GM10248 (cell line): ENCODE data around the gene SDCCAG8.

ENCODE experiments used
- CTCF ChIA-PET: fragments of 300-600 bp; sonication (Branson Sonifier 250); formaldehyde crosslinking; extraction: SDS; loops from one replicate; lab custom pipeline; 2021; ENCODE audit warnings: antibody characterized with exemption; lab: Yijun Ruan, JAX
- POLR2A ChIA-PET: fragments of 350-650 bp; sonication (Branson Sonifier 250); formaldehyde crosslinking; extraction: SDS; loops from one replicate; lab custom pipeline; 2020; ENCODE audit warnings: antibody characterized with exemption; lab: Yijun Ruan, JAX
- DNase-seq: peaks from one replicate; pipeline ENCODE4 v3.0.0; 2012; ENCODE audit errors: extremely low spot score
- TF ChIP-seq, protein P1 (sequence below): IDR thresholded peaks from 2 replicates; pipeline ENCODE4 v1.5.1; 2012; ENCODE audit warnings: mild to moderate bottlenecking, low read depth; ENCODE audit errors: extremely low read depth, missing control alignments, control extremely low read depth

The SDCCAG8 gene

DNA sequence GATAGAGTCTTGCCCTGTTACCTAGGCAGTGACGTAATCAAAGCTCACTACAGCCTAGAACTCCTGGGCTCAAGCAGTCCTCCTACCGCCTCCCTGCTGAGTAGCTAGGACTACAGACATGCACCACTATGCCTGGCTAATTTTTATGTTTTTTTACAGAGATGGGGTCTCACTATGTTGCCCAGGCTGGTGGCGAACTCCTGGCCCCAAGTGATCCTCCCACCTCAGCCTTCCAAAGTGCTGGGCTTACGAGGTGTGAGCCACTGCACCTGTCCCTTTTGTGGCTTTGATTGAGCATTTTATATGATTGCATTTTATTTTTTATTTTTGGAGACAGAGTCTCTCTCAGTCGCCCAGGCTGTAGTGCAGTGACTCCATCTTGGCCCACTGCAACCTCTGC, 25.8 kb downstream of the SDCCAG8 start:
- ChIA-PET POLR2A (no interaction called here), CTCF (no interaction called here)
- TF ChIP-seq, protein P1, sequence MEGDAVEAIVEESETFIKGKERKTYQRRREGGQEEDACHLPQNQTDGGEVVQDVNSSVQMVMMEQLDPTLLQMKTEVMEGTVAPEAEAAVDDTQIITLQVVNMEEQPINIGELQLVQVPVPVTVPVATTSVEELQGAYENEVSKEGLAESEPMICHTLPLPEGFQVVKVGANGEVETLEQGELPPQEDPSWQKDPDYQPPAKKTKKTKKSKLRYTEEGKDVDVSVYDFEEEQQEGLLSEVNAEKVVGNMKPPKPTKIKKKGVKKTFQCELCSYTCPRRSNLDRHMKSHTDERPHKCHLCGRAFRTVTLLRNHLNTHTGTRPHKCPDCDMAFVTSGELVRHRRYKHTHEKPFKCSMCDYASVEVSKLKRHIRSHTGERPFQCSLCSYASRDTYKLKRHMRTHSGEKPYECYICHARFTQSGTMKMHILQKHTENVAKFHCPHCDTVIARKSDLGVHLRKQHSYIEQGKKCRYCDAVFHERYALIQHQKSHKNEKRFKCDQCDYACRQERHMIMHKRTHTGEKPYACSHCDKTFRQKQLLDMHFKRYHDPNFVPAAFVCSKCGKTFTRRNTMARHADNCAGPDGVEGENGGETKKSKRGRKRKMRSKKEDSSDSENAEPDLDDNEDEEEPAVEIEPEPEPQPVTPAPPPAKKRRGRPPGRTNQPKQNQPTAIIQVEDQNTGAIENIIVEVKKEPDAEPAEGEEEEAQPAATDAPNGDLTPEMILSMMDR: no peak
- no peak for DNase-seq

DNA sequence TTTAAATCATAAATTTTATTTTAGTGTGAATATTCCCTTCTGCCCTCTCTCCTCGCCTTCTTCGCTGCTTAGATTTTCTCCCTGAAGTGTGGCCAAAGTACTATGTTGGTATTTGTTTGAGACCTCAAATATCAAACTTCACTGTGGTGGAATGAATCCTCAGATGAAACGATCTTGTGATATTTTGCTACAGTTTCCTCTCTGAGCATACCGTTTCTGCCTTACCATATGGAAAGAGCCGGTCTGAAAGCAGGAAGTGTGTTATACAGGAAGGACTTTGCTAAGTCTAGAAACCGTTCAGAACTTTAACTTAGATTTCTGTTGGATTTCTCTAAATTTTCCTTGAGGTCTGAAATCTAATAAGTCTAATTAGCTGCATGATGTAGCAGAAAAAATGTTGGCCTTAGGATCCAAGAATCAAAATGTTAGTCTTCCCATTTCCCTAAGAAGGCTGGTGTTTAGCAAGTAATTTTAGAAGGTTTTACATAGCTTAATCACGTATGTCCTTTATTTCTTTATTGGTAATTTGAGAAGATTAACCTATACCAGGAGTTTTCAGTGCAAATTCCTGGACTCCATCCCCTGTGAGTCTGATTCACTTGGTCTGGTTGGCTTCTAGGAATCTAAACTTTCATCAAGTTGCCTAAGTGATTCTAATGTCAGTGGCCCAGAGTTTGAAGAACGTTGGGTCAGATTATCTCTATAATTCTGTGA, 30.7 kb downstream of the SDCCAG8 start:
- TF ChIP-seq, protein P1: no peak
- ChIA-PET POLR2A (interaction anchor here (0.6 kb wide), 1 partner anchor 16 kb away, joined by 3 read pairs; no protein-coding TSS in a partner anchor), CTCF (interaction anchor here (1.1 to 1.6 kb wide), 2 partner anchors 8 to 14 kb away, joined by 3 to 4 read pairs; no protein-coding TSS in a partner anchor)
- DNase-seq: no peak

DNA sequence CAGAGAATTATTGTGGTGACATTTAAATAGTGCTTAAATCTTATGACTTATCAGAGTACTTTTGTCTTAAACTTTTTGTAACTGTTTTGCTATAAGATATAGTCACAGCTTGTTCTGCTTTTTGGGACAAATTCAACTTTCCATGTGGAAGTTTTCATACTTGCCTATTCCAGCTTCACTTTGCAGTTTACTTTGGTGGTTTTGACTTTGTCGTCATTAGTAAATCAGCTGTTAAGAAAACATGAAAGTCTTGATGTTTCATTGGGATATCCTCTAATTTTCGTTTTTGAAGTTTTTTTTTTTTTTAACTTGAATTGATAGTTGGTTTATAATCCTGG, 31.3 kb downstream of the SDCCAG8 start:
- CTCF ChIA-PET: interaction anchor here (1.1 kb wide), 1 partner anchor 15 kb away, joined by 3 read pairs; no protein-coding TSS in a partner anchor
- TF ChIP-seq, protein P1: no peak
- DNase-seq: no peak
- POLR2A ChIA-PET: interaction anchor here (0.6 kb wide), 1 partner anchor 17 kb away, joined by 3 read pairs; no protein-coding TSS in a partner anchor

DNA sequence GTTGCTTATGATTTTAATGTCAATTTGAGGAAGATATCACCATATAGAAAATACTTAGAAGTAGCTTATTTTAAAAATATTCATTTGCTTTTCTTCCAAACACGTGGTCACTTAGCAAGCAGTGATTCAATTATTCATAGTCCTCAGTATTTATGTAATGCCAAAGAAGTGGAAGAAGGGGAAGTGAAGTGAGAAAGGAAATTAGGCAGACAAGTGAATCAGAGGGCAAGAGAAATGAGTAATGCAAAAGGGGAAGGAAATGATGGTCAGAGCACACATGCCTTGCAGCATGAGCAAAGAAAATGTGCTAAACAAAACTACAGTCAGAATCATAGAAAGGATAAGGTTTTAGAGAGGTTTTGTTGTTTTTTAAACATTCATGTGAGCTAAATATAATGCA, 31.8 kb downstream of the SDCCAG8 start:
- peak; percentile 52 for DNase-seq
- POLR2A ChIA-PET: no interaction called here
- CTCF ChIA-PET: no interaction called here
- TF ChIP-seq, protein P1: no peak

DNA sequence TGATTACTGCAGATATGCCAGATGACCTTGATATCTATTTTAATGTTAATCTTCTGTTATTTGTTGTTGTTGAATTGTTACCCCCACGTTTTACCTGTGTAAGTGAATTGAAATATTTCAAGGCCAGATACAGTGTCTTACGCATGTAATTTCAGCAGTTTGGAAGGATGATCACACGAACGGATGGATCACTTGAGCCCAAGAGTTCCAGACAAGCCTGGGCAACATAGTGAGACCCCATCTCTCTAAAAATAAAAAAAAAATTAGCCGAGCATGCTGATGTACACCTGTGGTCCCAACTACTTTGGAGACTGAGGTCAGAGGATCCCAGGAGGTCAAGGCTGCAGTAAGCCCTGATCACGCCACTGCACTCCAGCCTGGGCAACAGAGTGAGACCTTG, 32.2 kb downstream of the SDCCAG8 start:
- ChIA-PET CTCF (no interaction called here), POLR2A (no interaction called here)
- TF ChIP-seq, protein P1: no peak
- no peak for DNase-seq

DNA sequence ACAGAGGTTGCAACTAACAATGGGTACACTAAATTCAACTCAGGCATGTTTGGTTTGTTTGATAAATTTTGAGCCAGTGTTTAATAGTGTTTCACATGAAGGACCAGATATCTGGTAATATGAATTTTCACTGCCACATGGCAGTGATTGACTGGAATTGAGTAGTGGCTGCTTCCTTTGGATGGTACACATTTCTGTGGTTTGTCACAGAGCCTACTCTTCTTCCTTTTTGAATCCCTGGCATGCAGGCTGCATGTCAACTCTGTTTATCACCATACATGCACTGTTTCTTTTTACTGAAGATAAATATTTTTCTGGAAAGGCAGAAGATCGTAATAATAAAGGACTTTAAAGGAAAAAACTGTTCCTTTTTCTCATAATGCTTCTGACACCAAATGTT, 35.5 kb downstream of the SDCCAG8 start:
- DNase-seq: no peak
- POLR2A ChIA-PET: no interaction called here
- TF ChIP-seq, protein P1: no peak
- CTCF ChIA-PET: no interaction called here
